Measurements from ENCODE around the gene SULF2. TPM values are rescaled to one million over a fixed set of nuclear protein-coding genes. Genes with fewer than 3 reads are reported as not detected.

SULF2 gene
- total RNA-seq, 1 experiment from 2014 or later, result 13.0 TPM

DNA sequence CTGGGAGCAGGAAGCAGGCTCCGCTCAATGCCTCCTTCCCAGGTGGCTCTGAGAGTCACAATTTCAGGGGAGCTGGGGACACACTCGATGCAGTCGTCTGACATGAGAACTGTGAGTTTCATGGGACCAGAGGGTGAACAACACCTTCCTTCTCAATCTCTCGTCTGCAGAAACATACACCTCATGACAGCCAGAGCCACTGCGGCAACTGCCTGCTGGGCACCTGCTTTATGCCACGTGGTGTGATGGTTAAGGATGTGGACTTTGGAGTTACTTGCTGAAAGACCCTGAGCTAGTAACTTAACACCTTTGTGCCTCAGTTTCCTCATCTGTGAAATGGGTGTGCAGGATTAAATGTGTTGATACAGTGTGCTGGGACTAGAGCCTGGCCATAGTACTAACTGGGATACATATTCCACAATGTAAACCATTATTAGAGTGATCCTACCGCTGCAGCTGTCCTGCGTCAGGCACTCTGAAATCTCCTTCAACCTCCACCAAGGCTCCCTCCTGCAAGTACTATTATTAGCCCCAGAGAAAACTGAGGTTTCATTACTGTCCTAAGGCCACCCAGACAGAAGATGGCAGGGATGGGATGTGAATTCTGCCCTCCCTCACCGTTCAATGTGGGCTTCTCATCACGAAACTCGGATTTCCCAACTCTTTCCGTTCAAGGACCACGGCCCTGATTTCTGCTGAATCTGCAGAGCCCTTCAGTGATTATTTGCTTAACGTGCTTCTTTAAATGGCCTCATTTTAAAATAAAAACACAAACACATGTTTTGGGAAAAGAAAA, 24.4 kb downstream of the SULF2 start (continued):
- no peak for TF ChIP-seq POLR2A (IDR thresholded peaks at IDR 0.05; ENCODE audit: borderline replicate concordance, extremely low read depth, insufficient read depth, insufficient read length)

DNA sequence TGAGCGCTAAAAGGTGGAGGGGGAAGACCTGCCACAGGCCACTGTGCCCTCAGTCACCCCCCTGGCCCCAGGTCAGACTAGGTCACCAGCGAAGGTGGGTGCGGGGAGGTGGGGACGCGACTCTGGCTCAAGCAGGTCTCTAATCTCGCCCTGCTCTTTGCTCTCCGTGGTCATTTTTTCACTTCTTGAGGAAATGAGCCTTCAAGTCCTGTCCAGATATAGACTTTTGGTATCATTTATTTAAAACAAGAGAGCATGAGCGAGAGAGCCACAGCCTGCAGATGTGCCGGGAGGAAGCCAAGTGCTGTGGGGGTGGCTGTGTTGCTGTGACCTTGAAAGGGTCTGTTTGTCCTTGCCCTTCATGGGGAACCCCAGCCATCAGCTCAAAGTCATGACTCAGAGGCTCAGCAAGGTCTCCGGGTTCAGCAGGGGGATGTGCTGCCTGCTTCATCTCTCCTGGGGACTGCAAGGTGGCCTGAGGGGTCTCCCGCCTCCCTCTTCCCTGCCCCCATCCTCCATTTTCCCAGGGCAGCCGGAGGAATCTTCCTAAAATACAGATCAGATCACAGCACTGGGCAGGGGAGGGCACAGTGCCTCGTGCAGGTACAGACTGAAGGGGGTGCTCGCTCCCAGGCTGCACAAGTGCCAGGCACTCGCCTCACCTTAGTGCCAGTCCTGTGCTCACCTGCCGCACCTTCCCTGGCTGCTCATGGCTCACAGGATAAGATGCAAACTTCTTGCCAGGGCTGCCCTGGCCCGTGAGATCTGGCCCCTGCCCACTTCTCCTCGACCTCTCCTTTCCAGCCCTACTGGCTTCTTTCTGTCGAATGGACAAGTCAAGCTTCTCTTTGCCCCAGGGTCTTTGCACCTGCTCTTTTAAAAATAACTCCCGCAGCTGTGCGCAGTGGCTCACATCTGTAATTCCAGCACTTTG, 26.5 kb downstream of the SULF2 start:
- no TSS peak for BruUV-seq (replicated peaks)
- no peaks in the 10 kb centered on the region for H3K36me3 ChIP-seq (ENCODE audit: control insufficient read depth in 1 of 2, insufficient read depth in 2 of 2, low read length in 2 of 2)
- RAD21 ChIA-PET (ENCODE audit: low non-redundant PET in 1 of 2, low total read pairs in 2 of 2, uncharacterized antibody in 2 of 2, unreplicated experiment in 2 of 2), result no interaction called here
- H3K9me3 ChIP-seq (ENCODE audit: control insufficient read depth in 1 of 2, insufficient read depth in 1 of 2, low read depth in 1 of 2, low read length in 2 of 2), result no peaks in the 10 kb centered on the region
- no peak overlapping the region for H3K4me3 ChIP-seq (replicated peaks in 1 of 2; ENCODE audit: low read depth in 1 of 2, low read length in 2 of 2)
- no peak overlapping the region for H3K9ac ChIP-seq (ENCODE audit: low read length)
- ATAC-seq, result no peak
- POLR2A ChIA-PET, result no interaction called here
- TF ChIP-seq POLR2A (IDR thresholded peaks at IDR 0.05; ENCODE audit: borderline replicate concordance, extremely low read depth, insufficient read depth, insufficient read length) (no peak), SP1 (IDR thresholded peaks at IDR 0.05; ENCODE audit: low read depth) (no peak), CEBPB (IDR thresholded peaks at IDR 0.05; ENCODE audit: low read depth) (no peak), EGR1 (IDR thresholded peaks at IDR 0.05; ENCODE audit: low read depth) (no peak), MAX (IDR thresholded peaks at IDR 0.05) (no peak), RAD21 (IDR thresholded peaks at IDR 0.05; ENCODE audit: low read depth) (no peak), ZFX (IDR thresholded peaks at IDR 0.05) (no peak), SRF (IDR thresholded peaks at IDR 0.05; ENCODE audit: low read depth) (no peak), ZBTB33 (IDR thresholded peaks at IDR 0.05; ENCODE audit: extremely low read depth, insufficient replicate concordance, low read length) (no peak), FOSL1 (IDR thresholded peaks at IDR 0.05; ENCODE audit: low read depth) (no peak), REST (IDR thresholded peaks at IDR 0.05; ENCODE audit: low read depth) (no peak), EZH2phosphoT487 (IDR thresholded peaks at IDR 0.05; ENCODE audit: borderline replicate concordance) (no peak), ELF1 (IDR thresholded peaks at IDR 0.05; ENCODE audit: borderline replicate concordance, low read depth) (no peak), CBX3 (IDR thresholded peaks at IDR 0.05; ENCODE audit: low read depth) (no peak), JUND (IDR thresholded peaks at IDR 0.05) (no peak)
- TF ChIP-seq, protein P1, sequence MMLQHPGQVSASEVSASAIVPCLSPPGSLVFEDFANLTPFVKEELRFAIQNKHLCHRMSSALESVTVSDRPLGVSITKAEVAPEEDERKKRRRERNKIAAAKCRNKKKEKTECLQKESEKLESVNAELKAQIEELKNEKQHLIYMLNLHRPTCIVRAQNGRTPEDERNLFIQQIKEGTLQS (IDR thresholded peaks at IDR 0.05), result no peak
- H3K4me2 ChIP-seq (ENCODE audit: low read length), result no peak overlapping the region
- H3K4me1 ChIP-seq (ENCODE audit: control insufficient read depth in 1 of 2, insufficient read depth in 2 of 2, low read length in 2 of 2), result no peaks in the 10 kb centered on the region
- no peaks in the 10 kb centered on the region for H3K79me2 ChIP-seq (ENCODE audit: insufficient read depth, low read length)
- no peak overlapping the region for H2AFZ ChIP-seq (ENCODE audit: low read depth, low read length, poor library complexity, severe bottlenecking)
- intact Hi-C loops (cut with micrococcal nuclease), result no loop called here
- H3K27ac ChIP-seq (ENCODE audit: low read depth, low read length), result no peak overlapping the region
- CTCF ChIA-PET, result no interaction called here
- H3K9me2 ChIP-seq (ENCODE audit: insufficient read depth), result no peaks in the 10 kb centered on the region
- H3K27me3 ChIP-seq (ENCODE audit: insufficient read depth, low read length), result no peaks in the 10 kb centered on the region
- no peaks in the 10 kb centered on the region for H4K20me1 ChIP-seq (ENCODE audit: insufficient read depth)
- no peak for DNase-seq (ENCODE audit: low read depth, low spot score)
